Calu3 (cell line): Measurements from ENCODE around the gene NXN. TPM values are rescaled to one million over a fixed set of nuclear protein-coding genes. Genes with fewer than 3 reads are reported as not detected.
"Not testable (repeated sequence)": the region's sequence is repeated elsewhere in the genome, so short reads cannot be mapped to it uniquely, and the experiment has no call there.

Experiments
- BruUV-seq: library from RNA; stranded (reverse); fragments of 400-500 nt; replicated peaks from 2 replicates; lab custom pipeline; 2021; lab: Mats Ljungman, UMichigan
- CTCF ChIA-PET: fragments of 300-600 bp; sonication (Branson Sonifier 250); formaldehyde crosslinking; loops from one replicate; lab custom pipeline; 2022; ENCODE audit warnings: antibody characterized with exemption; lab: Charles Lee
- DNase-seq: peaks from one replicate; pipeline ENCODE4 v3.0.0; 2022
- H3K27ac Mint-ChIP-seq: one replicate; pipeline ENCODE4 v1.8.0; 2022; ENCODE audit warnings: mixed read lengths; ENCODE audit not compliant: unreplicated experiment
- H3K27me3 Mint-ChIP-seq: one replicate; pipeline ENCODE4 v1.8.0; 2022; ENCODE audit warnings: mixed read lengths; ENCODE audit not compliant: unreplicated experiment
- H3K36me3 Mint-ChIP-seq: one replicate; pipeline ENCODE4 v1.8.0; 2022; ENCODE audit warnings: mild to moderate bottlenecking, moderate library complexity, mixed read lengths; ENCODE audit not compliant: insufficient read depth, unreplicated experiment
- H3K4me1 Mint-ChIP-seq: one replicate; pipeline ENCODE4 v1.8.0; 2022; ENCODE audit warnings: mild to moderate bottlenecking, low read depth, mixed read lengths; ENCODE audit not compliant: unreplicated experiment
- H3K4me3 Mint-ChIP-seq: one replicate; pipeline ENCODE4 v1.8.0; 2022; ENCODE audit warnings: mild to moderate bottlenecking, low read depth, moderate library complexity, mixed read lengths; ENCODE audit not compliant: unreplicated experiment
- H3K9me3 Mint-ChIP-seq: one replicate; pipeline ENCODE4 v1.8.0; 2022; ENCODE audit warnings: low read depth, mixed read lengths; ENCODE audit not compliant: unreplicated experiment
- CTCF ChIP-seq: fragments of 200-600 bp; IDR thresholded peaks from one replicate; pipeline ENCODE4 v1.8.0; 2022; ENCODE audit warnings: antibody characterized with exemption; ENCODE audit not compliant: unreplicated experiment
- intact Hi-C: fragments of 100-400 bp; cut with micrococcal nuclease; formaldehyde crosslinking; loops from one replicate; pipeline ENCODE4 v1.10.0; 2022; ENCODE audit not compliant: unreplicated experiment
- total RNA-seq: library from RNA; stranded (reverse); gene quantifications from 2 replicates; pipeline ENCODE4 v1.2.3, GENCODE V29; 2022

The NXN gene
- total RNA-seq, 1 experiment from 2014 or later = 1.8 TPM

- Mint-ChIP-seq H3K27me3 (no peaks in the 10 kb centered on the region), H3K27ac (no peak overlapping the region), H3K4me1 (no peaks in the 10 kb centered on the region), H3K36me3 (no peaks in the 10 kb centered on the region), H3K4me3 (no peak overlapping the region), H3K9me3 (no peaks in the 10 kb centered on the region)
- no TSS peak for BruUV-seq
- intact Hi-C loops = no loop called here
- DNase-seq = no peak
- TF ChIP-seq CTCF = no peak
- CTCF ChIA-PET = no interaction called here
These were observed 21.6 kb downstream of the NXN start for GRCh38 chr17:957856-958421.

- intact Hi-C loops = no loop called here
- Mint-ChIP-seq H3K4me1 (no peaks in the 10 kb centered on the region), H3K36me3 (no peaks in the 10 kb centered on the region), H3K27ac (no peak overlapping the region), H3K27me3 (no peaks in the 10 kb centered on the region), H3K4me3 (no peak overlapping the region), H3K9me3 (no peaks in the 10 kb centered on the region)
- no peak for TF ChIP-seq CTCF
- DNase-seq = no peak
- no TSS peak for BruUV-seq
- CTCF ChIA-PET = no interaction called here
These were observed 22.7 kb downstream of the NXN start for GRCh38 chr17:956905-957304.

- no TSS peak for BruUV-seq
- H3K27me3 Mint-ChIP-seq = no peaks in the 10 kb centered on the region
- H3K27ac Mint-ChIP-seq = no peak overlapping the region
- TF ChIP-seq CTCF = no peak
- CTCF ChIA-PET = no interaction called here
- H3K9me3 Mint-ChIP-seq = no peaks in the 10 kb centered on the region
- H3K4me1 Mint-ChIP-seq = no peaks in the 10 kb centered on the region
- H3K36me3 Mint-ChIP-seq = no peaks in the 10 kb centered on the region
- H3K4me3 Mint-ChIP-seq = no peak overlapping the region
- intact Hi-C loops = no loop called here
- no peak for DNase-seq
These were observed 25.0 kb downstream of the NXN start for GRCh38 chr17:954431-955164.

GRCh38 chr17:953767-954166 lies 25.8 kb downstream of the NXN start:
- Mint-ChIP-seq H3K4me3 (no peak overlapping the region), H3K36me3 (no peaks in the 10 kb centered on the region), H3K27me3 (no peaks in the 10 kb centered on the region), H3K9me3 (no peaks in the 10 kb centered on the region), H3K4me1 (no peaks in the 10 kb centered on the region), H3K27ac (no peak overlapping the region)
- TF ChIP-seq CTCF = no peak
- CTCF ChIA-PET = no interaction called here
- DNase-seq = no peak
- intact Hi-C loops = no loop called here
- BruUV-seq = no TSS peak

GRCh38 chr17:952592-952991 lies 27.0 kb downstream of the NXN start:
- H3K36me3 Mint-ChIP-seq, H3K4me1 Mint-ChIP-seq, H3K27me3 Mint-ChIP-seq, H3K4me3 Mint-ChIP-seq, H3K9me3 Mint-ChIP-seq, BruUV-seq, H3K27ac Mint-ChIP-seq, DNase-seq, CTCF ChIA-PET, intact Hi-C loops: not testable (repeated sequence)
